NCI-H2029 (cell line): ENCODE measurements around the gene DQX1.
"Not testable (repeated sequence)": the region's sequence is repeated elsewhere in the genome, so short reads cannot be mapped to it uniquely, and the experiment has no call there.

Experiments used
- DNase-seq: peaks from one replicate; lab custom pipeline; 2025; lab: John Stamatoyannopoulos, UW

The DQX1 gene

DNA sequence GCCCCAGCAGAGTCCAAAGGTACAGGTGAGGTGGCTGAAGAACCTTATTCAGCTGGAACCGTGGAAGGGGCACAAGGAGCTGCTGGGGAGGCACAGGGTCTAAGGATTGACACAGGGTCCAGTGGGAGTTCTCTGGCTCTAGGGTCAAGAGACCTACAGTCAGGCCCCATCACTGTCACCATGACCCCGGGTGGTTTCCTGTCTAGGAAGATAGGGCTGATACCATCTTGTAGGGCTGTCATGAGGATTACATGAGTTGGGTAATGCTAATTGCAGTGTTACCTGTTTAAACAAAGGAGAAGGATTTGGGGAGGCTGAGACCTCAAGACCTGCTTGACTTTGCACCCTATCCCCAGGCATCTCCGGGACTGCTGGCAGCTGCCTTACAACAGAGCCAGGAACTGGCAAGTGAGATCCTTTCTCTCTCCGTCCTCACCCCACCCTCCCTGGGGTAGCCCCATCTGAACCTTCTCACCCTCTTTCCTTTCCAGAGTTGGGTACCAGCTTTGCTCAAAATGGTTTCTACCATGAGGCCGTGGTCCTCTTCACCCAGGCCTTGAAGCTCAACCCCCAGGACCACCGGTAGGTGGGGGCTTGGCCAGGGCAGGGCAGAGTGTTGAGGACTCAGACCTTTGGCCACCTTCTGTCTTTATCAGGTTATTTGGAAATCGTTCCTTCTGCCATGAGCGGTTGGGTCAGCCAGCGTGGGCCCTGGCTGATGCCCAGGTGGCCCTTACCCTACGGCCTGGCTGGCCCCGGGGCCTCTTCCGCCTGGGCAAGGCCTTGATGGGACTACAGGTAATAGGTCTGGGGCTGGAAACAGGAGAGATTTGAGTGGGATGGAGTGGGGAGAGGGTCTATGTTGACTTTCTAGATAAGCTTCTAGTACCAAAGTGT is 34.1 kb downstream of the DQX1 start:
- no peak for DNase-seq

DNA sequence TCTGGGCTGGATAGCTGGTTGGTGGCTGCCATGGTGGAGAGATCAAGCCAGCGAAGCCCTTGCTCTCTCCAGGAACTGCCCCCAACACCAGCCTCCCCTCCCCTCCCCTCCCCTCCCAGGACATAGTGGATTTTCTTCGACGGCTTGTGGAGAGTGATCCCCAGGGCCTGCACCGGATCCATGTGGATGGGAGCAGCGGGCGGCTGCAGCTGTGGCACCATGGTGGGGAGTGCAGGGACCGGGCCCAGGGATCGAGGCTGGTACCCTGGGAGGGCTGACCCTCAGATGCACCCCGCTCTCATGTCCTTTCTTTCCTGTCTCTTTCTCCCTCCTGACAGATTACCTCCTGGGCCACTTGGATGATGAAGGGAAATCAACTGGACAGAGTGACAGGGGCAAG is 36.1 kb downstream of the DQX1 start:
- DNase-seq, result no peak

DNA sequence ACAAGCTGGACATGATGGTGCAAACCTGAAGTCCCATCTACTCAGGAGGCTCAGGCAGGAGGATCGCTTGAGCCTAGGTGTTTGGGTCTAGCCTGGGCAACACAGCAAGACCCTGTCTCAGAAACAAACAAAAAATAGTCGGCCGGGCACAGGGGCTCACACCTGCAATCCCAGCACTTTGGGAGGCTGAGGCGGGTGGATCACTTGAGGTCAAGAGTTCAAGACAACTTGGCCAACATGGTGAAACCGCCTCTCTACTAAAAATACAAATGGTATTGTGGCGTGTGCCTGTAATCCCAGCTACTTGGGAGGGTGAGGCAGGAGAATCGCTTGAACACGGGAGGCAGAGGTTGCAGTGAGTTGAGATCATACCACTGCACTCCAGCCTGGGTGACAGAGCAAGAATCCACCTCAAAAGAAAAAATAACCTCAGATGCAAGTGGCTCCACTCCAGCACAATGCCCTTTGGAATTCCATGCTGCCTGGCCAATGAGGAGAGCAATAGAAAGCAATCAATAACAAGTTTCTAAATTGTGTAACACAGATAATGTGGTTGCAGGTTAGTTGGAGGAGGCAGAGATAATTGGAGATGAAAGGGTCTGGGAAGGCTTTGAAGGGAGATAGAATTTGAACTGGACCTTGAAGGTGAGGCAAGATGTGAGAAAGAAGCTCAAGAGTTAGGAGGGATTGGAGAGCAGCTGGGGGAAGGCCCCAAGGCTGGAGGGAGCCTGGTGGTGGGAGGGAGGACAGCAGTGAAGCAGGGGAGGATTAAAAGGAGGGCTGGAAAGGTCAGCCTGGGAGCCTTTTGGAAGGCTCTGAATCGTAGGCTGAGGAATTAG is 37.2 kb downstream of the DQX1 start:
- DNase-seq, result no peak

DNA sequence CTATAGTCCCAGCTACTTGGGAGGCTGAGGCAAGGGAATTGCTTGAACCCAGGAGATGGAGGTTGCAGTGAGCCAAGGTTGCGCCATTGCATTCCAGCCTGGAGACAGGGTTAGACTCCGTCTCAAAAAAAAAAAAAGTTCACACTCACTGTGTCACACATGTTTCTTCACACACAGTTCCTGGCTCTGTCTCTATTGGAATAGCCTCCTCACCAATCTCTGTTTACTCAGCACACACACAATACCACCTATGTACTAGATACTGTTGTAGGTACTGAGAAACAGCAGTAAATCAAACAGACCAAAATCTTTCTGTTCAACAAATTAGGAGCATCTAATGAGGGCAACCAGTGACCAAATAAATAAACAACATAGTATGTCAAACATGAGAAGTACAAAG is 39.9 kb downstream of the DQX1 start:
- no peak for DNase-seq

DNA sequence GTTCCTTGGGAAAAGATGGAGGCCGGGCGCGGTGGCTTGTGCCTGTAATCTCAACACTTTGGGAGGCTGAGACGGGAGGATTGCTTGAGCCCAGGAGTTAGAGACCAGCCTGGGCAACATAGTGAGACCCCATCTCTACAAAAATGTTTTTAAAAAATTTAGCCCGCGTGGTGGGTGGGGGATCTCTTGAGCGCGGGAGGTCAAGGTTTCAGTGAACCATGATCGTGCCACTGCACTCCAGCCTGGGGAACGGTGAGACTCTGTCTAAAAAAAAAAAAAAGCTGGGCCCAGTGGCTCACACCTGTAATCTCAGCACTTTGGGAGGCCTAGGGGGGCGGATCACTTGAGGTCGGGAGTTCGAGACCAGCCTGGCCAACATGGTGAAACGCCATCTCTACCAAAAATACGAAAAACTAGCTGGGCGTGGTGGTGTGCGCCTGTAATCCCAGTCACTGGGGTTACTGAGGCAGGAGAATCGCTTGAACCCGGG is 42.3 kb downstream of the DQX1 start:
- DNase-seq, result not testable (repeated sequence)

DNA sequence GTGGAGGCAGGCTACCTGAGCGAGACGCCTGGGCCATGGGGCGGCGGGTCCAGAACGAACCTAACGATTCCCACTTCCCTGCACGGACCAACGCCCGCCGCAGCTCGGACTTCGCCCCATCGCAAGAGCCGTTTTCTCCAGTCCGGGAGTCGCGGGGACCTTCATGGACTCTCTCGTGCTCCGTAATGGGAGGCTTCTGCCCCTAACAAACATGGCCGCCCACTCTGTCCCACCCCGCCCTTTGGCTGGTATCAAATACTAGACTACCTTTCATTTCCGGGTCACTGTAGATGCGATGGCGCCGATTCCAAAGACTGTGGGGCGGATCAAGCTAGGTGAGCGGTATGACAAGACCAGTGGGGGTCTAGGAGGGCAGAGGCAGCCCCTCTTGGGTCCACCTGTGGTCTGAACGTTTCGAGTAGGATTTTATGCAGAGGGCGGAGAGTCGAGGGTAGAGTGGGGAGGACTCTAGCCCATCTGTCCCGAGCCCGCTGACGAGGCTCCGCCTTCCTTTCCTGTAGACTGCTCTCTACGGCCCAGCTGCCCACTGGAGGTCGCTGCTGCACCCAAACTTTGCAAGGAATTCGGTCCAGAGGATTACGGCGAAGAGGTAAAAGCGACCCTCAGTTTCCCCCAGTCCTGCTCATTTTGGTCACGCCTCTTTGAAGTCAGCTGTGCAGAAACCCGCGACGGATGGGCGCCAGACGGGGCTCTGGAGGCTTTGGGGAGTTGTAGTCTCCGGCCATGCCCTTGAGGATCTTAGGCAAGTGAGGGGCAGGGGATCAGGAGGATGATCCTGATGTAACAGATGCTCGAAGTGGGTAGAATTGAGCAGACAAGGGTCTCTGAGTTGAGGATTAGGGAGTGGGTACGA is 43.0 kb downstream of the DQX1 start, which contains the start of the genes CCDC142 and TTC31:
CCDC142 (minus strand) TSS at position 198 of the 874 bp plus-strand sequence; CDS start at position 37, 161 bp downstream.
TTC31 (plus strand) TSS at position 281 of the 874 bp plus-strand sequence; CDS start at position 296, 15 bp downstream.
- peak; percentile 85 for DNase-seq

DNA sequence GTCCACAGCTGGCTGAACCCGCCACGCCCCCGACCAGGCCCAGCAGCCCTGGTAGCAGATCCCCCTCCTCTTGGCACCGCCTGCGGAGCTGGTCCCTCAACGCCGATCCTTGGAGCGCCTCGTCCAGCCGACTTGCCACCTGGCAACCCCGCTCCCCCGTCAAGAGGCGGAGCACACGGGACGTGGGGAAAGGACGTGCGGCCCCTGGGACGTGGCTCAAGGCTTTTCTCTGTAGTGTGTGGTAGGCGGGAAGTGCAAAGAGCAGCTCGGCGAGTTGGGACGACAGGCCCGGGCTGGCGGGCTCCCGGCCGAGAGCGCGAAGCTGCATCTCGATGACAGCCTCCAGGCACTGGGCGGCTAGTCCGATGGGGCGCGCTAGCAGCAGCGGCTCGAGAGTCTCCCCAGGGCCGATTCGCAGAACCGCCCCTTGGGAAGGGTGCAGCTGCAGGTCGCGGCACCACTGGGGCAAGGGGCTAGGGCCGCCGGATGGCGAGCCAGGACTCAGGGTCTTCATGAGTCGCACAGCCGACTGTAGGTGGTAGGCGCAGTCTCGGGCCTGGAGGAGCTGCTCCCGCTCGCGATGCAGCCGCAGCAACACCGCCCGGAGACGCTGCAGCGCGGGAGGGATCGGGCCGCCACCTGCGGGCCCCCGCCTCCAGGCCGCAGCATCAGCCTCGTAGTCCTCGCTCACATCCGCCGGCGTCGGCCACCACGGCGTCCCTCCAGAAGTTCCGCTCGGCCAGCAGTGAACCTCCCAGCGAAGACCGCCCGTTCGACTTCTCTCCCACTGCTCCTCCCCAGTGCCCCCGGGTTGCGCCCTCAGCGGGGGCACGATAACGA is 43.9 kb downstream of the DQX1 start:
- DNase-seq, result no peak

DNA sequence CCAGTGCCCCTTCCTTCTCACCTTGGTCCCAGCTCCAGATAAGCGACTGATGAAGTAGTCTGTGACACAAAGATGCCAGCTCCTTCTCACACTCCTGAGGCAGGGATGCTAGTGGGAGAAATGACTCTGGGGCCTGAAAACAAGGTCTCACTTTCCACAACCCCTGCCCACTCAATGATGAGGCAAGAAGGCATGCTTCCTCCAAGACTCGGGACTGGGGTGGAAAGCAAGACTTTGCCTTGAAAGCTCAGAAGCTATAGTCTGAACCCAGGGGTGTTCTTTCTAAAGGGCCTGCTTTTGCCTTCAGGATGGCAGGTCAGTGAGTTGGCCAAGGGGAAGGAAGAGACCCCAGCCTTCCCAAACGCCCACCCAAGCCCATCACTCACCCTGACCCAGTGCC is 44.6 kb downstream of the DQX1 start:
- no peak for DNase-seq

DNA sequence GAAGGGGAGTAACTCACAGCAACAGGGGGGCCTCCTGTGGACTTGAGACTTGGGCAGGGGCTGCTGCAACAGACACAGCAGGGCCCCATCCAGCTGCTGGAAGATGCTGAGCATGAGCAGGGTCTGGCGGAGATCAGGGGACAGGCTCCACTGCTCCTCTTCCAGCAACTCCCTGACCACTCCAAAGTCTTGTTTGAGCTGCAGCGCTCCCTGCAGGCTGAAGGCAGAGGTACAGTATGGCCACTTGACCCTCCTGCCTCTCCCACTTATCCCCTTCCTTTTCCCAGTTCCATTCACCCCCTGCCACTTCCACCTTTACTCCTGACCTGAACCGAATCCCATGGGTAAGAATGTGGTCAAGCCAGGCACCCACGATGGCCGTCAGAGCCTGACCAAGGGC is 51.1 kb downstream of the DQX1 start:
- no peak for DNase-seq

DNA sequence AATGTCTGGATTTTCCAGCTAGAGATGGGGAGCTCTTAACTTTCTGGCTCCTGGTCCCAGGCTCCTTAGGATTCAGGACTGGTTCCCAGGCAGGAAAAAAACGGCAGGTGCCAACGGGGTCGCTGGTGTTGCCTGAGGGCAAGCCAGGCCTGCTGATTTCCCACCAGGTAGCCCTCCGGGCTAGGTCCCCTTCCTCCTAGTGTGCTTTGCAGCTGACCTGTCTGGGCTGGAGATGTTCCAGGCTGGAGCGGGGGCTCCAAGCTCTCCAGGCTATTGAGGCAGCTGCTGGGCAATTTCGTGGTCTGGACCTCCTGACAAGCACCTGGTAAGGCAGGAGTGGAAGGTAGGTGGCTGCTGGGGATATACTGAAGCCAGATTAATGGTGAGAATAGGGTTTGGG is 51.5 kb downstream of the DQX1 start:
- DNase-seq, result no peak

DNA sequence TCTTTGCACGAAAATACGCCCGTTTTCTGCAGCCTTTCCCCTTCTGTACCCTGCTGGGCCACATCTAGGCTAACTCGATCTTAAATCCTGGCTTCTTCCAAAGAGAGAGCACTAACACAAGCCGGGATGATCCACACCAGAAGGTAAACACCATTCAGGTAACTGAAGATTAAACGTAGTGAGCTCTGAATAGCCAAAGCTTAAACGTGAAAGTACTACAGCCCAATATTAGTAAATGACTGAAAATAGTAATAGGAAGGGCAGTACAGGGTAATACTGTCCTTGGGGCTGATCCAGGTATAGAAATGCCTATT is 53.1 kb downstream of the DQX1 start:
- DNase-seq, result no peak

DNA sequence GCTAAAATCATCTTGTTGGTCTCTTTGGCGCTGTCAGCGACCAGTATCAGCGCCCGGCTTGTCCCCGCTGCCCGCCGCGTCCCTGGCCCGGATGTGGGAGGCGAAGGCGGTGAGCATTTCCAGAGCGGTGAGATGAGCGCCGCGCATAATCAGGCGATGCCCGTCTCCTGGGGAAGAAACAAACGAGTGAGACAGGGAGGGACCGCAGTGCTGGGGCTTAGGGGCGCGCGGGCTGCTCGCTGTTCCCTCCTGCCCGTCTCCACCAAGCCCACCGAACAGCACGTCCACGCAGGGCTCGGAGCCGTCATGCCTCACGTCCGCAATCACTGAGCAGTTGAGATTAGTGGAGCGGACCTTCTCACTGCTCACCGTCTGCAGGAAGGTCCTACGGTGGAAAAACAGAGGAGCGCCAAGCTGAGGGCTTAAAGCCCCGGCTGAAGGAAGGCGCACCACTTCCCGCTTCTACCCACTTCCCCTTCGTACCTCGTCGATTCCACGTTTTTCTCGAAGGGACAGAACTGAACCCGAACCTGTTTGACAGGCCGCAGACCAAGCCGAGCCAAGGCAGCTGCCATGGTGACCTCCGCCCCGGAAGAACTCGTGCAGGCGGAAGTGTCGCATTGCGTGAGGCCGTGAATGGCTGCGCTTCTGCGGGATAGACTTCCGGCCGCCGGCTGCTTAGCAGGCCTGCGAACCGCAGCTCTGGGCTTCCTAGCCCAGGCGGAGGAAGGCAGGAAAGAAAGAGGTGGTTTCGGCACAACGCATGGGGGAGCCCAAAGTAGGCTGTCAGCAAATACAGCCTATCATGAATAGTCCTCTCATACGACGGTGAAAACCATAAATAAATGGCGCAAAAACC is 53.7 kb downstream of the DQX1 start, which contains the start of gene MRPL53:
MRPL53 (minus strand) TSS at position 595 of the 859 bp plus-strand sequence; CDS start at position 575, 20 bp downstream.
- DNase-seq, result peak; percentile 83

DNA sequence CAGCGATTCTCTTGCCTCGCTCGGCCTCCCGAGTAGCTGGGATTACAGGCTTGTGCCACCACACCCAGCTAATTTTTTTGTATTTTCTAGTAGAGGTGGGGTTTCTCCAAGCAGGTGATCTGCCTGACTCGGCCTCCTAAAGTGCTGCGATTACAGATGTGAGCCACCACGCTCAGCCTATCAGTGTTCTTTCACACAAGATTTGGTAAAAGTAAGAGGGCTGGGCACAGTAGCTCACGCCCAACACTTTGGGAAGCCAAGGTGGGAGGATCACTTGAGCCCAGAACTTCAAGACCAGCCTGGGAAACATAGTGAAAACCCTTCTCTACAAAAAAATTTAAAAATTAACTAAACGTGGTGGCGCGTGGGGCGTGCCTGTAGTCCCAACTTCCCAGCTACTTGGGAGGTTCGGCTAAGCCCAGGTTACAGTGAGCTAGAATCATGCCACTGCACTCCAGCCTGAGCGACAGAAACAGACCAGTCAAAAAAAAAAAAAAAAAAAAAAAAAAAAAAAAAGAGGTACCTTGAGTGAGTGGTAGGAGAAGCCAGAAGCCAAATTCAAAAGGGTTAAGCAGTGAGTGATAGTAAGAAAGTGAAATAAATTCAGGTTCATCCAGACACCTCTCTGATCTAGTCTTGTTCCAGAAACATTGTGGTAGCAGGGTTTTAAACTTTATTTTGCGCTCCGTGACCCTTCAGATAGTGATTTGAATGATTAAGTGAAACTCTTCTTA is 54.5 kb downstream of the DQX1 start:
- no peak for DNase-seq

DNA sequence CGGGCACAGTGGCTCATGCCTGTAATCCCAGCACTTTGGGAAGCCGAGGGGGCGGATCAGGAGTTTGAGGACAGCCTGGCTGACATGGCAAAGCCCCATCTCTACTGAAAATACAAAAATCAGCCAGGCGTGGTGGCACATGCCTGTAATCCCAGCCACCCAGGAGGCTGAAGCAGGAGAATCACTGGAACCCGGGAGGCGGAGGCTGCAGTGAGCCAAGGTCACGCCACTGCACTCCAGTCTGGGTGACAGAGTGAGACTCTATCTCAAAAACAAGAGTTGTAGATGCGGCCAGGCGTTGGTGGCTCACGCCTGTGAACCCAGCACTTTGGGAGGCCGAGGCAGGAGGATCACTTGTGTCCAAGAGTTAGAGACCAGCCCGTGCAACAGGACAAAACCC is 55.3 kb downstream of the DQX1 start:
- DNase-seq, result not testable (repeated sequence)
